Vagina (tissue), 2 donors: ENCODE results near the gene DHDDS. TPM values are rescaled to one million over a fixed set of nuclear protein-coding genes. Genes with fewer than 3 reads are reported as not detected.

Experiments
- DNase-seq, 2 donors: peaks; one replicate each; pipeline ENCODE4 v3.0.0-alpha.2; 2017; ENCODE audit errors: extremely low spot score in 2 of 2
- H3K27ac ChIP-seq: fragments of 200-600 bp; sonication (generic); one replicate; pipeline ENCODE4 v1.5.1; 2019
- H3K27me3 ChIP-seq: fragments of 200-600 bp; sonication (generic); one replicate; pipeline ENCODE4 v1.5.1; 2019
- H3K36me3 ChIP-seq, 2 donors: fragments of 200-600 bp; sonication (generic); one replicate each; pipeline ENCODE4 v1.5.1; 2017 to 2019
- H3K4me1 ChIP-seq: fragments of 200-600 bp; sonication (generic); one replicate; pipeline ENCODE4 v1.5.1; 2019
- H3K4me3 ChIP-seq, 2 donors: fragments of 200-600 bp; sonication (generic); 1 replicate in 1 of 2; 2 replicates in 1 of 2; pipeline ENCODE4 v1.5.1; 2016 to 2019
- H3K9me3 ChIP-seq: fragments of 200-600 bp; sonication (generic); one replicate; pipeline ENCODE4 v1.5.1; 2019
- CTCF ChIP-seq, 3 experiments: fragments of 450-650 bp in 2 of 3; fragments of 200-600 bp in 1 of 3; sonication (generic) in 1 of 3; IDR thresholded peaks; one replicate each; pipeline ENCODE4 v1.5.1; 2017 to 2019; ENCODE audit warnings: antibody characterized with exemption in 3 of 3, mild to moderate bottlenecking in 2 of 3, moderate library complexity in 2 of 3
- POLR2A ChIP-seq, 2 donors: fragments of 450-650 bp; IDR thresholded peaks; one replicate each; pipeline ENCODE4 v1.6.1; 2017; ENCODE audit warnings: antibody characterized with exemption in 2 of 2, mild to moderate bottlenecking in 2 of 2, moderate library complexity in 2 of 2
- POLR2AphosphoS5 ChIP-seq, 2 donors: sonication (generic); formaldehyde crosslinking; IDR thresholded peaks; one replicate each; pipeline ENCODE4 v1.9.0; 2017; ENCODE audit warnings: antibody characterized with exemption in 2 of 2, mild to moderate bottlenecking in 2 of 2, low read depth in 1 of 2; ENCODE audit not compliant: insufficient read depth in 1 of 2
- intact Hi-C: fragments of 100-400 bp; cut with DNase I; formaldehyde crosslinking; loops from one replicate; pipeline ENCODE4 v1.15.1; 2023
- total RNA-seq: library from RNA; depleted of rRNA; stranded (reverse); fragments of >200 nt; gene quantifications from one replicate; pipeline ENCODE4 v1.2.3, GENCODE V29; 2016

Gene DHDDS
- total RNA-seq, 1 donor from 2014 or later, result 24.8 TPM

- DNase-seq, result no peak
- no peaks in the 10 kb centered on the region for H3K27me3 ChIP-seq
- no peak overlapping the region for H3K27ac ChIP-seq
- H3K9me3 ChIP-seq, result no peaks in the 10 kb centered on the region
- H3K36me3 ChIP-seq, result peaks cover 0 to 55% of the 10 kb centered on the region in 2 donors
- TF ChIP-seq POLR2AphosphoS5 (IDR thresholded peaks at IDR 0.05; ENCODE audit: insufficient read depth in 1 of 2, low read depth in 1 of 2) (no peak), CTCF (IDR thresholded peaks at IDR 0.05) (no peak), POLR2A (IDR thresholded peaks at IDR 0.05) (no peak)
- no peak overlapping the region for H3K4me3 ChIP-seq
- no peaks in the 10 kb centered on the region for H3K4me1 ChIP-seq
- intact Hi-C loops, result no loop called here
These were observed 20.5 kb downstream of the DHDDS start for GRCh38 chr1:26452459-26453183.

- no peak for TF ChIP-seq POLR2AphosphoS5 (IDR thresholded peaks at IDR 0.05; ENCODE audit: insufficient read depth in 1 of 2, low read depth in 1 of 2)
- TF ChIP-seq POLR2A (IDR thresholded peaks at IDR 0.05), result no peak
- TF ChIP-seq CTCF (IDR thresholded peaks at IDR 0.05), result no peak
- Histone ChIP-seq H3K27ac (no peak overlapping the region), H3K4me1 (no peaks in the 10 kb centered on the region), H3K27me3 (no peaks in the 10 kb centered on the region), H3K4me3 (no peak overlapping the region), H3K36me3 (peaks cover 0 to 58% of the 10 kb centered on the region in 2 donors), H3K9me3 (no peaks in the 10 kb centered on the region)
- DNase-seq, result no peak
- intact Hi-C loops, result no loop called here
These were observed 27.0 kb downstream of the DHDDS start for GRCh38 chr1:26459148-26459547.

- no peak for DNase-seq
- no peaks in the 10 kb centered on the region for H3K9me3 ChIP-seq
- no peak overlapping the region for H3K4me3 ChIP-seq
- H3K36me3 ChIP-seq, result peaks cover 0 to 62% of the 10 kb centered on the region in 2 donors
- H3K27me3 ChIP-seq, result no peaks in the 10 kb centered on the region
- intact Hi-C loops, result no loop called here
- H3K4me1 ChIP-seq, result no peaks in the 10 kb centered on the region
- no peak overlapping the region for H3K27ac ChIP-seq
- TF ChIP-seq POLR2AphosphoS5 (IDR thresholded peaks at IDR 0.05; ENCODE audit: insufficient read depth in 1 of 2, low read depth in 1 of 2), result no peak
- TF ChIP-seq POLR2A (IDR thresholded peaks at IDR 0.05), result no peak
- TF ChIP-seq CTCF (IDR thresholded peaks at IDR 0.05), result no peak
These were observed 27.5 kb downstream of the DHDDS start for GRCh38 chr1:26459573-26460031.

- H3K27ac ChIP-seq, result no peak overlapping the region
- no peaks in the 10 kb centered on the region for H3K9me3 ChIP-seq
- peaks cover 0 to 23% of the 10 kb centered on the region in 2 donors for H3K36me3 ChIP-seq
- H3K27me3 ChIP-seq, result no peaks in the 10 kb centered on the region
- TF ChIP-seq POLR2A (IDR thresholded peaks at IDR 0.05) (no peak), POLR2AphosphoS5 (IDR thresholded peaks at IDR 0.05; ENCODE audit: insufficient read depth in 1 of 2, low read depth in 1 of 2) (peak in 1 of 2 donors; percentile 32), CTCF (IDR thresholded peaks at IDR 0.05) (no peak)
- no peak overlapping the region for H3K4me3 ChIP-seq
- intact Hi-C loops, result no loop called here
- DNase-seq, result no peak
- H3K4me1 ChIP-seq, result peaks cover 45% of the 10 kb centered on the region
These were observed 36.8 kb downstream of the DHDDS start for GRCh38 chr1:26468911-26469310.

- Histone ChIP-seq H3K4me1 (peaks cover 51% of the 10 kb centered on the region), H3K9me3 (no peaks in the 10 kb centered on the region), H3K27me3 (no peaks in the 10 kb centered on the region), H3K27ac (no peak overlapping the region), H3K36me3 (peaks cover 0 to 26% of the 10 kb centered on the region in 2 donors), H3K4me3 (no peak overlapping the region)
- no peak for DNase-seq
- no peak for TF ChIP-seq CTCF (IDR thresholded peaks at IDR 0.05)
- TF ChIP-seq POLR2A (IDR thresholded peaks at IDR 0.05), result no peak
- no peak for TF ChIP-seq POLR2AphosphoS5 (IDR thresholded peaks at IDR 0.05; ENCODE audit: insufficient read depth in 1 of 2, low read depth in 1 of 2)
- intact Hi-C loops, result no loop called here
These were observed 37.4 kb downstream of the DHDDS start for GRCh38 chr1:26469558-26469957.
